ENCODE data around the gene SLC4A8. TPM values are rescaled to one million over a fixed set of nuclear protein-coding genes. Genes with fewer than 3 reads are reported as not detected.

SLC4A8 gene
- total RNA-seq, 1 donor from 2014 or later = 5.2 TPM

DNA sequence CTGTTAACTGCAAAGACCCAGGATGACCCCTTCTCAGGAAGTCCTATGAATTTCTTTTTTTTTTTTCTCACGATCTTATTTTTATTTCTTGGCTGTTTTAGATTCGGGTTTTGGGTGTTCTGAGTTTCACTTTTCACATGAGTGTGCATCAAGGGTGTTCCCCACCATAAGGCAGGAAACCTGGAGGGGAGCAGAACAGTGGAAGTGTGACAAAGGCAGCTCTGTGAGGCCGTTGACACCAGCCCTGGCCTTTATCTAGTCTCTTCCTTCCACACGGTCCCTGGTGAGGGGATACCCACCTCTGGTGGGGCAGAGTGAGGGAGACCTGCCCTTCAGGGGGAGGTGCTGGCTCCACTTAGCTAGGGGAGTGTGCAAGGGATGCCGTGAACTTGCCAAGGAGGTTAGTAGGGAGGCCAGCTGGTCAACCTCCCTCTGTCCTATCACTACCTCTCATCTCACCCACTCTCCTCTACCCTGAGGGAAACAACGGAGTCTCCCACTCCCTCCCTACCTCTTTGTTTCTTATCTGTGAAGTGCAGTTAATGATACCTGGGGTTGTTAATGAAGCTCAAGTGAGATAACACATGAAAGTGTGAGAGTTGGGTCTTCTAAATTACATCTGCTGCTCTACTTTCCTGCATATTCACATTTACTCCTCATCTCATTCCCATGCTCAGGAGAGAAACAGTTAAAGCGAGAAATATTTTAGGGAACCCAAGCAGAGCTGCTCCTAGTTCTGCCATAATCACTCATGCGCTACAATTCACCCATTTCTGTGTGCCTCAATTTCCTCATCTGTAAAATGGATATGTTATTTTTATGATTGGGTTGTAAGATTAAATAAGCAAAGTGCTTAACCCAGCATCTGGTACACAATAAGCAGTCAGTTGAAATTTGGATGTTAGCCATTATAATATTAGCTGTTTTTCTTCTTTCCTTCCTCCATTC lies 29.1 kb upstream of the SLC4A8 start:
- ChIA-PET POLR2A (interaction anchor here (0.6 to 2.0 kb wide), 9 partner anchors 19 to 1824 kb away, joined by 3 to 15 read pairs (median 4); partner anchors contain the start of genes CSRNP2 and POU6F1), CTCF (interaction anchor here (0.7 to 1.8 kb wide), 4 partner anchors 26 to 137 kb away, joined by 3 to 6 read pairs (median 4); no protein-coding TSS in a partner anchor)
- Mint-ChIP-seq H3K27me3 (no peaks in the 10 kb centered on the region), H3K27ac (peak overlapping the region; percentile 61), H3K9me3 (no peaks in the 10 kb centered on the region), H3K4me3 (peak overlapping the region; percentile 57), H3K4me1 (peaks cover 68% of the 10 kb centered on the region), H3K36me3 (ENCODE audit: low read depth) (peaks cover 2% of the 10 kb centered on the region)
- ATAC-seq (ENCODE audit: low read depth) (peak; percentile 8), DNase-seq (no peak)
- TF ChIP-seq, protein P1, sequence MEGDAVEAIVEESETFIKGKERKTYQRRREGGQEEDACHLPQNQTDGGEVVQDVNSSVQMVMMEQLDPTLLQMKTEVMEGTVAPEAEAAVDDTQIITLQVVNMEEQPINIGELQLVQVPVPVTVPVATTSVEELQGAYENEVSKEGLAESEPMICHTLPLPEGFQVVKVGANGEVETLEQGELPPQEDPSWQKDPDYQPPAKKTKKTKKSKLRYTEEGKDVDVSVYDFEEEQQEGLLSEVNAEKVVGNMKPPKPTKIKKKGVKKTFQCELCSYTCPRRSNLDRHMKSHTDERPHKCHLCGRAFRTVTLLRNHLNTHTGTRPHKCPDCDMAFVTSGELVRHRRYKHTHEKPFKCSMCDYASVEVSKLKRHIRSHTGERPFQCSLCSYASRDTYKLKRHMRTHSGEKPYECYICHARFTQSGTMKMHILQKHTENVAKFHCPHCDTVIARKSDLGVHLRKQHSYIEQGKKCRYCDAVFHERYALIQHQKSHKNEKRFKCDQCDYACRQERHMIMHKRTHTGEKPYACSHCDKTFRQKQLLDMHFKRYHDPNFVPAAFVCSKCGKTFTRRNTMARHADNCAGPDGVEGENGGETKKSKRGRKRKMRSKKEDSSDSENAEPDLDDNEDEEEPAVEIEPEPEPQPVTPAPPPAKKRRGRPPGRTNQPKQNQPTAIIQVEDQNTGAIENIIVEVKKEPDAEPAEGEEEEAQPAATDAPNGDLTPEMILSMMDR (IDR thresholded peaks at IDR 0.05) = no peak
- intact Hi-C loops (cut with micrococcal nuclease) = no loop called here

DNA sequence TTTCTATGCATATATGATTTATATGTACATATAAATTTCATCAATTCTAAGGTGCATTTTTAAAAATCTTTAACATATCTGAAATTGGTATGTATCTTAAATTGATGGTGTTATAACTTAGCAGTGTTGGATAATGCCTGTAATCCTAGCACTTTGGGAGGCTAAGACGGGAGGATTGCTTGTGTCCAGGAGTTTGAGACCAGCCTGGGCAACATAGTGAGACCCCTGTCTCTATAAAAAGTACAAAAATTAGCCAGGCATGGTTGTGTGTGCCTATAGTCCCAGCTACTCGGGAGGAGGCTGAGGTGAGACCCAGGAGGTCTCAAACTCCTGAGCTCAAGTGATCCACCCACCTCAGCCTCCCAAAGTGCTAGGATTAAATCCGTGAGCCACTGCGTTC lies 27.0 kb upstream of the SLC4A8 start:
- no peak overlapping the region for H3K27ac Mint-ChIP-seq
- no peaks in the 10 kb centered on the region for H3K27me3 Mint-ChIP-seq
- TF ChIP-seq, protein P1 (IDR thresholded peaks at IDR 0.05) = no peak
- ATAC-seq (ENCODE audit: low read depth) (no peak), DNase-seq (no peak)
- H3K9me3 Mint-ChIP-seq = no peaks in the 10 kb centered on the region
- no peak overlapping the region for H3K4me3 Mint-ChIP-seq
- H3K36me3 Mint-ChIP-seq (ENCODE audit: low read depth) = no peaks in the 10 kb centered on the region
- H3K4me1 Mint-ChIP-seq = peaks cover 53% of the 10 kb centered on the region
- POLR2A ChIA-PET = interaction anchor here (1.0 kb wide), 2 partner anchors 28 to 40 kb away, joined by 3 to 7 read pairs; no protein-coding TSS in a partner anchor
- CTCF ChIA-PET = interaction anchor here (1.5 kb wide), 1 partner anchor 56 kb away, joined by 4 read pairs; no protein-coding TSS in a partner anchor
- intact Hi-C loops (cut with micrococcal nuclease) = no loop called here

DNA sequence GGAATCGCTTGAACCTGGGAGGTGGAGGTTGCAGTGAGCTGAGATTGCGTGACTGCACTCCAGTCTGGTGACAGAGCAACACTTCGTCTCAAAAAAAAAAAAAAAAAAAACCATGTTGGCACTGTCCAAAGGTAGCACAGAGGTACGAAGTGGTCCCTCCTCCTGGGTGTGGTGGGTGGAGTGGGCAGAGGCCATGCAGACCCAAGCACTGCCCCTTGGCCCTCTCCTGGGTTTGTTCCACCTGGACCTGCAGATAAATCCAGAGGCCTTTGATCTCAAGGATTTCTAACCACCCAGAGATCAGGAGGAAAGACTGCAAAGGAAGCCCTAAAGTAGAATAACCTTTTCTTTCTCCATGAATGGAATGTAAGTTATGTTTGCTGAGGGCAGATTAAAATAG lies 24.7 kb upstream of the SLC4A8 start:
- CTCF ChIA-PET = interaction anchor here (1.2 kb wide), 1 partner anchor 24 kb away, joined by 3 read pairs; no protein-coding TSS in a partner anchor
- Mint-ChIP-seq H3K4me3 (no peak overlapping the region), H3K27me3 (no peaks in the 10 kb centered on the region), H3K4me1 (peaks cover 39% of the 10 kb centered on the region), H3K36me3 (ENCODE audit: low read depth) (no peaks in the 10 kb centered on the region), H3K9me3 (no peaks in the 10 kb centered on the region), H3K27ac (no peak overlapping the region)
- no peak for ATAC-seq (ENCODE audit: low read depth)
- TF ChIP-seq, protein P1 (IDR thresholded peaks at IDR 0.05) = no peak
- POLR2A ChIA-PET = interaction anchor here (1.1 kb wide), 1 partner anchor 8 kb away, joined by 3 read pairs; the partner anchor contains the start of gene GALNT6
- DNase-seq = no peak
- intact Hi-C loops (cut with micrococcal nuclease) = no loop called here

GRCh38 chr12:51401020-51401419 lies 23.6 kb upstream of the SLC4A8 start:
- no peaks in the 10 kb centered on the region for H3K27me3 Mint-ChIP-seq
- H3K4me3 Mint-ChIP-seq = no peak overlapping the region
- ATAC-seq (ENCODE audit: low read depth) (no peak), DNase-seq (no peak)
- POLR2A ChIA-PET = no interaction called here
- peaks cover 28% of the 10 kb centered on the region for H3K4me1 Mint-ChIP-seq
- no peaks in the 10 kb centered on the region for H3K9me3 Mint-ChIP-seq
- H3K36me3 Mint-ChIP-seq (ENCODE audit: low read depth) = no peaks in the 10 kb centered on the region
- intact Hi-C loops (cut with micrococcal nuclease) = no loop called here
- CTCF ChIA-PET = no interaction called here
- no peak overlapping the region for H3K27ac Mint-ChIP-seq
- TF ChIP-seq, protein P1 (IDR thresholded peaks at IDR 0.05) = no peak

DNA sequence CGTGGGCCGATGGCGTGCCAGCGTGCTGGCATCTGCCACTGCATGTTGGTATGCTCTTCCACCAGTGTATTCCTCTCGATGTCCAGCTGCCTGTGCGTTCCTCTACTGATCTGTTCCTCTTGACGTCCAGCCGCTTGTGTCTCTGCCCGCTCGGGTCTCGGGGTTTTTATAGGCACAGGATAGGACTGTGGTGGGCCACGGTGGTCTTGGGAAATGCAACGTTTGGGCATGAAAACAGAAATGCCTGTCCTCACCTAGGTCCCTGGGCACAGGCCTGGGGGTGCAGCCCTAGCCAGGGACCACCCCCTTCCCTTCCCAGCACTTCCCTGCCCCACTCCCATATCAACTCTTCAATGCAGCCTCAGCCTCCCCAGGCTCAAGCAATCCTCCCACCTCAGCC lies 23.1 kb upstream of the SLC4A8 start:
- Mint-ChIP-seq H3K27ac (no peak overlapping the region), H3K4me3 (no peak overlapping the region), H3K9me3 (no peaks in the 10 kb centered on the region), H3K27me3 (no peaks in the 10 kb centered on the region), H3K4me1 (peaks cover 26% of the 10 kb centered on the region), H3K36me3 (ENCODE audit: low read depth) (no peaks in the 10 kb centered on the region)
- ATAC-seq (ENCODE audit: low read depth) (no peak), DNase-seq (no peak)
- ChIA-PET POLR2A (no interaction called here), CTCF (no interaction called here)
- intact Hi-C loops (cut with micrococcal nuclease) = no loop called here
- TF ChIP-seq, protein P1 (IDR thresholded peaks at IDR 0.05) = no peak

Measured in activated B cell treated with CpG ODN at 0.5 μM for 24 hours (primary cell).